Fibroblast of lung (primary cell): Measurements from ENCODE around the gene GARIN5B.
"Not testable (repeated sequence)": the region's sequence is repeated elsewhere in the genome, so short reads cannot be mapped to it uniquely, and the experiment has no call there.

Experiments
- CTCF ChIP-seq, 2 donors: IDR thresholded peaks in 1 of 2; conservative IDR thresholded peaks in 1 of 2; 1 replicate in 1 of 2; 2 replicates in 1 of 2; pipeline ENCODE4 v1.5.1; 2011 to 2012; ENCODE audit warnings: low read length in 2 of 2, control low read depth in 1 of 2, inconsistent platforms in 1 of 2, low read depth in 1 of 2, mild to moderate bottlenecking in 1 of 2
- EZH2 ChIP-seq: IDR thresholded peaks from 2 replicates; pipeline ENCODE4 v1.5.1; 2012; ENCODE audit warnings: low read length, control low read depth, mild to moderate bottlenecking; ENCODE audit errors: missing control alignments

- TF ChIP-seq EZH2; CTCF (conservative IDR thresholded peaks at IDR 0.05 in 1 of 2, IDR thresholded peaks at IDR 0.05 in 1 of 2; ENCODE audit: low read depth in 1 of 2, low read length in 2 of 2): not testable (repeated sequence)
These were observed 38.3 kb upstream of the GARIN5B start for GRCh38 chr19:55401390-55401789.
